GM12873 (cell line): ENCODE data around the gene SLC39A11.

Experiments
- TF ChIP-seq, protein P1 (sequence below): IDR thresholded peaks from 2 replicates; pipeline ENCODE4 v1.5.1; 2012; ENCODE audit warnings: low read depth, mild to moderate bottlenecking, moderate library complexity, low read length, control low read depth; ENCODE audit not compliant: insufficient read depth; ENCODE audit errors: missing control alignments

SLC39A11 gene

DNA sequence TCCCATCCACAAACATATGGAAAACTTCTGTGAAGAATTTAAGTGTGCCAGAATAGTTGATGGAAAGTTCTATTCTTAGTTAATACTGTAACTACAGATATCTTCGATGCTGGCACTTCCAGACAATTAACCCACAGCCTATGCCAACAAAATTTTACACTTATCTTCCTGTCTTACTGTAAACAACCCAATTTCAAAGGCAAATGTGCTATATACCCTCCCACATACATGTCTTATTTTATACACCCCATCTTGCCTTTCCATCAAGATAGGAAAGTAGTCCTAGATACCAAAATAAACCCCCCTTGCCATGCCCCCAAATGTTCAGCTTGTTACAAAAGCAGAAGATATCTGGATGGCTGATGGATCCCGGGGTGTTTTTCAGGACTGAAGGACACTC lies 306.3 kb downstream of the SLC39A11 start:
- TF ChIP-seq, protein P1, sequence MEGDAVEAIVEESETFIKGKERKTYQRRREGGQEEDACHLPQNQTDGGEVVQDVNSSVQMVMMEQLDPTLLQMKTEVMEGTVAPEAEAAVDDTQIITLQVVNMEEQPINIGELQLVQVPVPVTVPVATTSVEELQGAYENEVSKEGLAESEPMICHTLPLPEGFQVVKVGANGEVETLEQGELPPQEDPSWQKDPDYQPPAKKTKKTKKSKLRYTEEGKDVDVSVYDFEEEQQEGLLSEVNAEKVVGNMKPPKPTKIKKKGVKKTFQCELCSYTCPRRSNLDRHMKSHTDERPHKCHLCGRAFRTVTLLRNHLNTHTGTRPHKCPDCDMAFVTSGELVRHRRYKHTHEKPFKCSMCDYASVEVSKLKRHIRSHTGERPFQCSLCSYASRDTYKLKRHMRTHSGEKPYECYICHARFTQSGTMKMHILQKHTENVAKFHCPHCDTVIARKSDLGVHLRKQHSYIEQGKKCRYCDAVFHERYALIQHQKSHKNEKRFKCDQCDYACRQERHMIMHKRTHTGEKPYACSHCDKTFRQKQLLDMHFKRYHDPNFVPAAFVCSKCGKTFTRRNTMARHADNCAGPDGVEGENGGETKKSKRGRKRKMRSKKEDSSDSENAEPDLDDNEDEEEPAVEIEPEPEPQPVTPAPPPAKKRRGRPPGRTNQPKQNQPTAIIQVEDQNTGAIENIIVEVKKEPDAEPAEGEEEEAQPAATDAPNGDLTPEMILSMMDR = no peak

DNA sequence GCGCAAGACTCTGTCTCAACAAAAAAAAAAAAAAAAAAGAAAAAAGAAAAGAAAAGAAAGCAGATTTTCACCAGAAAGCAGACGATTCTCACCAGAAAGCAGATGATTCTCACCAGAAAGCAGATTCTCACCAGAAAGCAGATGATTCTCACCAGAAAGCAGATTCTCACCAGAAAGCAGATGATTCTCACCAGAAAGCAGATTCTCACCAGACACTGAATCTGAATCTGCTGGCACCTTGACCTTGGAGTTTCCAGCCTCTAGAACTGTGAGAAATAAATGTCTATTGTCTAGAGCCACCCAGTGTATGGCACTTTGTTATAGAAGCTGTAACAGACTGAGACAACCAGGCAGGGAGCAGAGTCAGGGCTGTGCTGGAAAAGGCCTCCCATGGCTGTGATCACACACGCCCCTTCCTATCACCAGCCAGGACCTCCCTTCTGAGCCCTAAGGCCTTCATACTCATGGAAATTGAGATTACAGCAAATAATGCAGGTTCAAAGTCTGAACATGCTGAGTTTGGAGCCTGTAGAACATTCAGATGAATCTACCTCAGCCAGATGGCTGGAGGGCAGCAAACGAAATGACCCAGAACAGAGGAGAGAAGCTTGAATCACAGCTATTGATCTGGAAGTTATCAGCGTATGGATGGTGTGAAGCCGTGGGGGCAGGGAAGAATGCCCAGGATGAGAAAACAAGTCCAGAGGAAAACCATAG lies 309.3 kb downstream of the SLC39A11 start:
- TF ChIP-seq, protein P1 = no peak

DNA sequence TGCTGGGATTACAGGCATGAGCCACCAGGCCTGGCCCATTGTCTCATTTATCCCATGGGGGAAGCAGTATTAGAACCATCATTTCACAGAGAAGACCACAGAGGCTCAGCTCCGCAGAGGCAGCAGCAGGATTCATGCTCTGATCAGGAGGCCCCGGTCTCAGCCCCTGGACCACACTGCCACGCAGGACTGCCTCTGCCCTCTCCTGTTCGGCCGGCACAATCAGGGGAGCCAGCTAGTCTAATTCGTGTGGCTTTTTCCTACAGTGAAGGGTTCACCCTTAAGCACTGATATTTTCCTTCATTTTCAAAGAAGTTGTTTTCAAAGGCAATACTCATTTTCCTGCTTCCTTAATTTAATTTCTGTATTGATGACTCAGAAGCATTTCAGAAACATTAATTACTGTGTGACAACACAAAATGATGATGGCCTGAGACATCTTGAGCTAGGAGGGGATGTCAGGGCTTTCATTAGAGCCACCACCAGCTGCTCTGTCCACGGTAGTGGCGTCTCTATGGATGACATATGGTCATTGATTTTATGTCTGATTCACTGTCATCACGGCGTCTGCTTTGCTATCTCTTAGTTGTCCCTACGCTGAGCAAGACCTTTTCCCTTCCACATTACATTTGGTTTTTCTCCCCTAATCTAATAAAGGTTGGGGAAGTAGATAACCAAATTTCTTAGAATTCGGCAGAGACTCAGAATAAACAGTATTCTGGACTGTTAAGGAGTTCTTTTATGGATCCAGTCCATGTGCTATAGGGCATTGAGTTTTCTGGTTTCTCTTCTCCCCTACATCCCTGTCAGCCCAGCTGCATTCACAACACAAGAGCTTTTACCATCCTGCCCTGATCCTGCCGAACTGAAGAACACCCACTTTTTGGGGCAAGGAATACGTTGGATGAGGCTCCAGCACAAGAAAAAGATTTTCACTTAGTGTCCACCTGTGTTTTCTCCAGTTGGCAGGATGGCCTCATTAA lies 314.0 kb downstream of the SLC39A11 start:
- TF ChIP-seq, protein P1 = no peak

DNA sequence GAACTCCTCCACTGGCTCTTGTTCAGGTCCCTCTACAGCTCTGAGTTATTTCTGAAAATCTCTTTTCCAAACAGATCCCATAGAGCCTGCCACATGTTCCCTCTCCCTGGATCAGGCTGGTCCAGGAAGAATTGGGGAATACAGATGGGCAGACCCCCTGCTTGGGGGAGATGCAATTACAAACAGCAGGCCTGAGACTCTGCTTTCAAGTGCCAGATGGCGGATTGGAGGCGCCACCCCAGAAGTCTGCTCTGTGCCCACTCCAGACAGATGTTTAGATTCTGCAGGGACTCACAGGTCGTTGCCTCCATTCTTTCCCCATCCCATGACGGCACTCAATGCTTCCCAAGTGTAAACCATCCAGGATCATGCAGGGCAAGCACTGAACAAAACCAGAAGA lies 316.6 kb downstream of the SLC39A11 start:
- TF ChIP-seq, protein P1 = no peak

DNA sequence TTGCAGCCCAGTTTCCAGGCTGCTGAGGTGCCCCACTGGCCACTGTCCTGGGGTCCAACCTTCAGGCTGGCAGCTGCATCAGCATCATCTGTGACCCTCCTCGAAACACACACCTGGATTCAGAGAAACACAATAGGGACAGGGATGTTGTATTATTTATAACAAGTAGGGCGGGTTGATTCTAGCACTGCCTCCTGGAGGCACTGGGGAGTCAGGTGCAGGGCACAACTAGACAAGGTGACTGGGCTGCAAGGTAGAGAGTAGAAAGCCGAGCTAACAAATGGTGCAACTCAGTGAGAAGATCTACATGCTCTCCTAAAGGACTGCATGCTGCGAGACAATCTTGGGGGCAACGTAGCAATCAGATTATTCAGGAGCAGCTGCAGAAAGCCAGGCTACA lies 317.3 kb downstream of the SLC39A11 start:
- TF ChIP-seq, protein P1 = no peak

DNA sequence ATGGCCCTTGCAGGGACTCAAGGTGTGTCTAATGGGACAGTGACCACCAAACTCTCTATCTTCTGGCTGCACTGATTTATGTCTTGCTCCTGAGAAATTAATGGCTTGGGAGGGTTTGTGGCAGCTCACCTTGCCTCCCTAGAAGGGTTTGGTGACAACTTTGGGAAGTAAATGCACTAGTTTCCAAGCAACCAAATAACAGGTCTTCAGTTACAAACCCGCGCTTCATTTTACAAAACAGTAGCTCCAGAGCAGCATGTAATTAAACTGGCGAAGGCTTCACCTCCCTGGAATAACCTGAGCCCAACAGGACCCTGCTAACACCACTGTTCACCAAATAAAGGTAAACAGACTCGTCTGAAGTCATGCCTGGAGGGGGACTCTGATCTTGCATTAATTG lies 318.3 kb downstream of the SLC39A11 start:
- TF ChIP-seq, protein P1 = no peak

DNA sequence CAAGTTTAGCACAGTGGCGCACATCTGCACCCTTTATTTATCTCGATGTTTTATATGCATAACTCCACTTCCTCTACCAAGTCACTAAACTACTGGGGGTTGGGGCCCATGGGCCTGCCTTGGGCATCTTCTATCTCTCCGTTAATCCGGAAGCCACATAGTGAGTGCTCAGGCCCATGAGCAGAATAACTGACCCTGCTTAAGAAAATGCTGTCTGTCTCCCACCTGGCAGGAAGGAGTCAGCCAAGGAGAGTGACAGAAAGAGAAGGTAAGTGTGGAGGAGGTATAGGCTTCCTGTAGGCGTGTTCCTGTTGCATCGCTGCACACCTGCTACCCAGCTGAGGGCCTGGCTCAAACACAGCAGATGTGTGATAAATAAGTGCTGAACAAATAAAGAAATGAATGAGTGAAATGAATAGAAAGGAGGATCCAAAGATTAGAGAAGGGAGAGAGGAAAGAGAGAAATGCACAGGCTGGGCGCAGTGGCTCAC lies 320.1 kb downstream of the SLC39A11 start:
- TF ChIP-seq, protein P1 = no peak
